Measurements from ENCODE around the gene FBXL16.

FBXL16 gene

GRCh38 chr16:676565-676902, 29.1 kb downstream of the FBXL16 start:
- no peak for DNase-seq (ENCODE audit: low read depth)
- H3K4me3 ChIP-seq (ENCODE audit: low read depth, low read length), result no peak overlapping the region
- TF ChIP-seq CTCF (IDR thresholded peaks at IDR 0.05; ENCODE audit: low read depth, low read length, missing control alignments), result no peak
- in situ Hi-C loops (cut with HindIII; ENCODE audit: low sequenced_read_pairs), result no loop called here

- no peak for DNase-seq (ENCODE audit: low read depth)
- in situ Hi-C loops (cut with HindIII; ENCODE audit: low sequenced_read_pairs), result no loop called here
- no peak for TF ChIP-seq CTCF (IDR thresholded peaks at IDR 0.05; ENCODE audit: low read depth, low read length, missing control alignments)
- H3K4me3 ChIP-seq (ENCODE audit: low read depth, low read length), result peak overlapping the region; percentile 31
Observed at GRCh38 chr16:675884-676564, 29.6 kb downstream of the FBXL16 start.

GRCh38 chr16:674968-675883, 30.4 kb downstream of the FBXL16 start, which contains the start of gene RHBDL1:
TSS of gene RHBDL1 (plus strand) at chr16:675671. CDS start at chr16:675791, 120 bp downstream.
- TF ChIP-seq CTCF (IDR thresholded peaks at IDR 0.05; ENCODE audit: low read depth, low read length, missing control alignments), result no peak
- in situ Hi-C loops (cut with HindIII; ENCODE audit: low sequenced_read_pairs), result no loop called here
- no peak for DNase-seq (ENCODE audit: low read depth)
- peak within 1 kb of the TSS; percentile 31 for H3K4me3 ChIP-seq (ENCODE audit: low read depth, low read length)

- no peak for TF ChIP-seq CTCF (IDR thresholded peaks at IDR 0.05; ENCODE audit: low read depth, low read length, missing control alignments)
- DNase-seq (ENCODE audit: low read depth), result no peak
- H3K4me3 ChIP-seq (ENCODE audit: low read depth, low read length), result no peak overlapping the region
- in situ Hi-C loops (cut with HindIII; ENCODE audit: low sequenced_read_pairs), result no loop called here
Observed at GRCh38 chr16:674214-674881, 31.3 kb downstream of the FBXL16 start.

- in situ Hi-C loops (cut with HindIII; ENCODE audit: low sequenced_read_pairs), result no loop called here
- DNase-seq (ENCODE audit: low read depth), result no peak
- TF ChIP-seq CTCF (IDR thresholded peaks at IDR 0.05; ENCODE audit: low read depth, low read length, missing control alignments), result no peak
- H3K4me3 ChIP-seq (ENCODE audit: low read depth, low read length), result no peak overlapping the region
Observed at GRCh38 chr16:673399-673991, 32.1 kb downstream of the FBXL16 start.

GRCh38 chr16:672851-673250, 32.8 kb downstream of the FBXL16 start:
- DNase-seq (ENCODE audit: low read depth), result no peak
- no peak overlapping the region for H3K4me3 ChIP-seq (ENCODE audit: low read depth, low read length)
- TF ChIP-seq CTCF (IDR thresholded peaks at IDR 0.05; ENCODE audit: low read depth, low read length, missing control alignments), result no peak
- in situ Hi-C loops (cut with HindIII; ENCODE audit: low sequenced_read_pairs), result no loop called here

All from astrocyte of the cerebellum (primary cell).